ENCODE measurements around the gene PKLR.
"Not testable (repeated sequence)": the region's sequence is repeated elsewhere in the genome, so short reads cannot be mapped to it uniquely, and the experiment has no call there.

PKLR gene

DNA sequence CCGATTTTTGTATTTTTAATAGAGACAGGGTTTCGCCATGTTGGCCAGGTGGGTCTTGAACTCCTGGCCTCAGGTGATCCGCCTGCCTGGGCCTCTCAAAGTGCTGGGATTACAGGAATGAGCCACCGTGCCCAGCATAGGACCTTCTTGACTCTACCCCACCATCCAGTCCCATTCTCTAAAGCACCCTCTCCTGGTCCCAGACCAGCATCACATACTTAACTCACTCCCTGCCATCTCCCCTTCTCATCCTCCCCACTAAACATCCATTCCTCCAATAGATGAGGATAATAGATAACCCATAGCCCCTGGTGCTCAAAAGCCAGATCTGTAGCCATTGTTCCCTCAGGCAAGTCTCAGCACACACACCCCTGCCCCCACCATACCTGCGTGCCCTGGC lies 48.0 kb downstream of the PKLR start:
- no peak for DNase-seq (ENCODE audit: low read depth)
- H3K4me3 ChIP-seq (ENCODE audit: control insufficient read depth, low read depth, low read length), result peak overlapping the region; percentile 61
- TF ChIP-seq, protein P1, sequence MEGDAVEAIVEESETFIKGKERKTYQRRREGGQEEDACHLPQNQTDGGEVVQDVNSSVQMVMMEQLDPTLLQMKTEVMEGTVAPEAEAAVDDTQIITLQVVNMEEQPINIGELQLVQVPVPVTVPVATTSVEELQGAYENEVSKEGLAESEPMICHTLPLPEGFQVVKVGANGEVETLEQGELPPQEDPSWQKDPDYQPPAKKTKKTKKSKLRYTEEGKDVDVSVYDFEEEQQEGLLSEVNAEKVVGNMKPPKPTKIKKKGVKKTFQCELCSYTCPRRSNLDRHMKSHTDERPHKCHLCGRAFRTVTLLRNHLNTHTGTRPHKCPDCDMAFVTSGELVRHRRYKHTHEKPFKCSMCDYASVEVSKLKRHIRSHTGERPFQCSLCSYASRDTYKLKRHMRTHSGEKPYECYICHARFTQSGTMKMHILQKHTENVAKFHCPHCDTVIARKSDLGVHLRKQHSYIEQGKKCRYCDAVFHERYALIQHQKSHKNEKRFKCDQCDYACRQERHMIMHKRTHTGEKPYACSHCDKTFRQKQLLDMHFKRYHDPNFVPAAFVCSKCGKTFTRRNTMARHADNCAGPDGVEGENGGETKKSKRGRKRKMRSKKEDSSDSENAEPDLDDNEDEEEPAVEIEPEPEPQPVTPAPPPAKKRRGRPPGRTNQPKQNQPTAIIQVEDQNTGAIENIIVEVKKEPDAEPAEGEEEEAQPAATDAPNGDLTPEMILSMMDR (conservative IDR thresholded peaks at IDR 0.05; ENCODE audit: control insufficient read depth, insufficient read depth, low read depth, low read length), result peak; percentile 9

DNA sequence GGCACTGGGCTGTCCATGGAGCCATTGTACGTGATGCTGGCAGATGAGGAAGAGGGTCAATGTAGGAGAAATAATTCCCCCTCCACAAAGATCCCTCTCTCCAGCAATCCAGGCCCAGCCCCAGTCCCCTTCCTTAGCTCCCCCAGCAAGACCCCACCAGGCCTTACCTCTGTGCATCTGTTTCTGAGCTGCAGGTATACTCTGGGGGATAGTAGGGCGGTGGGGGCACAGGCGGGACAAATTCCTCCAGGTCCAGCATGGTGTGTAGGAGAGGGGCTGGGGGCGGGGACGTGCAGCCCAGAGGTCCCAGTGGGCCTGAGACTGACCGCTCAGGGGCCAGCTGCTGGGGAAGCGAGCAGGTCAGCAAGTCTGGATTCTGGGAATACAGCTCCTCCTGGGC lies 49.7 kb downstream of the PKLR start:
- TF ChIP-seq, protein P1 (conservative IDR thresholded peaks at IDR 0.05; ENCODE audit: control insufficient read depth, insufficient read depth, low read depth, low read length), result no peak
- DNase-seq (ENCODE audit: low read depth), result no peak
- H3K4me3 ChIP-seq (ENCODE audit: control insufficient read depth, low read depth, low read length), result no peak overlapping the region

DNA sequence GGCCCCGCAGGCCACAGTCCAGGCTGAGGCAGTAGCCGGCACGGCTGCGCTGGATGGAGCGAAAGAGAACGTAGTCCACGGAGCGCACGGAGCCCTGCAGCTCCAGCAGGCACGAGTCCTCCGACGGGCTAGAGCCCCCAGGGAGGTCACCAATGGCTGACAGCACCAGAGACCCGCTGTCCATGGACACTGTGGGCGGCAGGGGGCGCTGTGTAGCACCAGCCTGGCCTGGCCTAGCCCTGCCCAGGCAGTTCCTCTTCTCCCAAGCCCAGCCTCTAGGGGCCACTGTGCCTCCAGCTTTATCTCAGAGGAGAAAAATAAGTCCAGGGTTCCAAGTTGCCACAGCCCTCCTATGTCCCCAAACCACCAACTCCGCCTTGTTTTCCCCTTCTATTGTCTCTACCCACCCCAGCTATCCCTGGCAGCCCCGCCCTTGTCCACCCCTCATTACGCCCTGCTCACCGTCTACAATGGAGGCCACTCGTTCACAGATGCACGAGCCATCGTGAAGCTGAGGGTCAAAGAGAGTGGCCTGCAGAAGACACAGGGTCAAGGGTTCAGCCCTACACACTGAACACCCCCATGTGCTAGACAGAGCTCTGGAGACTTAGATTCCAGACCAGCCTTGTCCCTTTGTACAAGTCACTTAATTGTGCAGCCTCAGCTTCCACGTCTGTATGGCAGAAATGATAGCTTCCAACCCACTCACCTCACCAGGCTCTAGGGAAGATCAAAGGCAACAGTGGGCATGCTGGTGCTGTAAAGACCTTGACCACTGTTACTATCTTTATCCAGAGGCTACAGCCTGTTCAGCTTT lies 50.4 kb downstream of the PKLR start:
- peak; percentile 90 for DNase-seq (ENCODE audit: low read depth)
- no peak overlapping the region for H3K4me3 ChIP-seq (ENCODE audit: control insufficient read depth, low read depth, low read length)
- TF ChIP-seq, protein P1 (conservative IDR thresholded peaks at IDR 0.05; ENCODE audit: control insufficient read depth, insufficient read depth, low read depth, low read length), result peak; percentile 99

DNA sequence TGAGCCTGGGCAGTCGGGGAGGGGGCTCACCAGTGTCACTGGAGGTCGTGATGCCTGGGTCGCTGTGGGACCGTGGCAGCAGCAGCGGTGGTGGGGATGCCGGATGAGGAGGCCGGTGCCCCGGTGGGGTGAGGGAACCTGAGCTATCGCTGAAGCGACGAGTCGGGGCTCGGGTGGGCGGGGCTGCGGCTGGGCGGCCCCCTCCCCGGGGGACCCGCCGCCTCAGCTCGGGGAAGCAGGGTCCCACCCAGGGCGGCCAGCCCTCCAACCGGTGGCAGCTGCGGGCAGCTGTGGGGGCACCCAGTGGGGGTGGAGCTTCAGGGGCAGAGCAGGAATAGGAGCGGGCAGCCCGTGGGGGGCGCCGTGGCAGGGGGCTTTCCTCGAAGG lies 51.0 kb downstream of the PKLR start:
- TF ChIP-seq, protein P1 (conservative IDR thresholded peaks at IDR 0.05; ENCODE audit: control insufficient read depth, insufficient read depth, low read depth, low read length), result no peak
- H3K4me3 ChIP-seq (ENCODE audit: control insufficient read depth, low read depth, low read length), result no peak overlapping the region
- no peak for DNase-seq (ENCODE audit: low read depth)

DNA sequence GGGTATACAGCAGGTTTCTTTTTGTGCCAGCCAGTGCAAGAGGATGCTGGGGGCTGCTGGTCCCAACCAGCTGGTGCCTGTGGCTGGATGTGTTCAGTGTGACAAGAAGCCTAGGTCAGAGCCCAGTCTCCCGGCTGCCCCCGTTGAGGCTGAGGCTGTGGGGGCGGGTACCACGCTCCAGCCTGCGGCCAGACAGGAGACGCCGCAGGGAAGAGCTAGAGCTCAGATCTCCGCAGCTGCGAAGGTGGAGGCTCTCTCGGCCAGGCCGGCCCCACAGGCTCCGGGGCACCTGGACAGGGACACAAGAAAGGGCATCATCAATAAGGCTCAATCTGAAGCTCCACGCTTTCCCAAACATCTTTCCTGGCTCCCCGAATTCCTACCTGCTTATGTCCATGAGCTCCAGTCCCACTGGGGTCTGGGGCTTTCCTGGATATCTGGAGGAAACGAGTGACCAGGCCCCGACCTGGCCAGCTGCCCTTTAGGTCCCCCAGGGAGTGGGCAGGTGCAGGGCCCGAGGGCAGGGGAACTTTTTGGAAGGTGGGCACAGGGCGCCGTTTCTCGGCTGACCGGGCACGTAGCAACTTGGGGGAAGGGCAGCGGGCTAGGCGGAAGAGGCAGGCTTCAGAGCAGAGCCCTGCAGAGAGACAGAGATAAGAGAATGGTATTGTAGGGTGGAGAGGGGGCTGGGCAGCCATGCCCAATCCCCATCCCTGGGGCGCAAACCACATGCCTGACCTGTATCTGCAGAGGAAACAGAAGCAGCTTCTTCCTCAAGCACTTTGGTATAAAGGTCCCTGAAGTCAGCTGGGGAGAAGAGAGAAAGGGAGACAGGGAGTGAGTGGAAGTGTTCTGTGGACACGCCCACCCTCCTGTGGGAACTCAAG lies 53.3 kb downstream of the PKLR start:
- no peak overlapping the region for H3K4me3 ChIP-seq (ENCODE audit: control insufficient read depth, low read depth, low read length)
- TF ChIP-seq, protein P1 (conservative IDR thresholded peaks at IDR 0.05; ENCODE audit: control insufficient read depth, insufficient read depth, low read depth, low read length), result no peak
- DNase-seq (ENCODE audit: low read depth), result no peak

DNA sequence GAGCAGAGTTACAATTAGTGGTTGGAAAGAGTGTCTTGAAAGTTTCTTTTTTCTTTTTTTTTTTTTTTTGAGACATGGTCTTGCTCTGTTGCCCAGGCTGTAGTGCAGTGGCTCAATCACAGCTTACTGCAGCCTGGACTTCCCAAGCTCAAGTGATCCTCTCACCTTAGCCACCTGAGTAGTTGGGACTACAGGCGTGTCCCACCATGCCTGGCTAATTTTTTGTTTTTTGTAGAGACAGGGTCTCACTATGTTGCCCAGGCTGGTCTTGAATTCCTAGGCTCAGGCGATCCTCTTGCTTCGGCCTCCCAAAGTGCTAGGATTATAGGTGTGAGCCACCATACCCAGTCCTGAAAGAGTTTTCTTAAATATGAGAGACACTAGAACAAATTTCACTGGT lies 54.4 kb downstream of the PKLR start:
- not testable (repeated sequence) for DNase-seq (ENCODE audit: low read depth); H3K4me3 ChIP-seq (ENCODE audit: control insufficient read depth, low read depth, low read length)

DNA sequence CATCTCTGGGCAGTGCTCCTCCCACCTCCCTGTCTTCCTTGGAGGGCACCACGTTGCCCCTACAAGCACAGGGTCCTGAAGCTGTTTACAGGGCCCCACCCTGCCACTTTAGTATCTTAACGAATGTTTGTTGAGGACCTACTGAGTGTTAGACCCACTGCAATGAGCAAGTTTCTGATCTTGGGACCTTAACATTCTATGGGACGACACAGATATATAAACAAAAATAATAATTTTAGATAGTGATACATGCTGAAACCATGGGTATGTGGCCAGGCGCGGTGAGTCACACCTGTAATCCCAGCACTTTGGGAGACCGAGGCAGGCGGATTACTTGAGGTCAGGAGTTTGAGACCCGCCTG lies 56.1 kb downstream of the PKLR start:
- DNase-seq (ENCODE audit: low read depth), result no peak
- TF ChIP-seq, protein P1 (conservative IDR thresholded peaks at IDR 0.05; ENCODE audit: control insufficient read depth, insufficient read depth, low read depth, low read length), result no peak
- H3K4me3 ChIP-seq (ENCODE audit: control insufficient read depth, low read depth, low read length), result peak overlapping the region; percentile 56
